GM18499 (cell line): ENCODE data around the gene LDLRAD1.
"Not testable (repeated sequence)": the region's sequence is repeated elsewhere in the genome, so short reads cannot be mapped to it uniquely, and the experiment has no call there.

Source experiments
- ATAC-seq: cut with Tn5 transposase; IDR thresholded peaks from one replicate; pipeline ENCODE4 v1.9.1; 2021; ENCODE audit warnings: moderate number of reproducible peaks; ENCODE audit not compliant: insufficient read depth, unreplicated experiment

LDLRAD1 gene

GRCh38 chr1:53995683-53996082, 22.3 kb downstream of the LDLRAD1 start:
- ATAC-seq, result no peak

- ATAC-seq, result not testable (repeated sequence)
Measured at GRCh38 chr1:53994516-53994915, 23.5 kb downstream of the LDLRAD1 start.

GRCh38 chr1:53992085-53992874, 25.7 kb downstream of the LDLRAD1 start:
- no peak for ATAC-seq

- ATAC-seq, result no peak
Measured at GRCh38 chr1:53987880-53988279, 30.1 kb downstream of the LDLRAD1 start.

GRCh38 chr1:53986458-53986857, 31.5 kb downstream of the LDLRAD1 start:
- no peak for ATAC-seq

GRCh38 chr1:53984726-53985125, 33.3 kb downstream of the LDLRAD1 start:
- no peak for ATAC-seq

GRCh38 chr1:53982763-53983104, 35.3 kb downstream of the LDLRAD1 start:
- no peak for ATAC-seq

GRCh38 chr1:53982034-53982762, 35.8 kb downstream of the LDLRAD1 start:
- no peak for ATAC-seq

- no peak for ATAC-seq
Measured at GRCh38 chr1:53981220-53981619, 36.8 kb downstream of the LDLRAD1 start.

- no peak for ATAC-seq
Measured at GRCh38 chr1:53979712-53980450, 38.1 kb downstream of the LDLRAD1 start.

GRCh38 chr1:53975861-53976260, 42.1 kb downstream of the LDLRAD1 start:
- ATAC-seq, result no peak

GRCh38 chr1:53971718-53972117, 46.3 kb downstream of the LDLRAD1 start:
- ATAC-seq, result no peak

GRCh38 chr1:53969323-53969722, 48.7 kb downstream of the LDLRAD1 start:
- ATAC-seq, result not testable (repeated sequence)

GRCh38 chr1:53968125-53968513, 49.9 kb downstream of the LDLRAD1 start:
- no peak for ATAC-seq

- no peak for ATAC-seq
Measured at GRCh38 chr1:53967409-53968124, 50.4 kb downstream of the LDLRAD1 start.

- no peak for ATAC-seq
Measured at GRCh38 chr1:53966794-53967193, 51.2 kb downstream of the LDLRAD1 start.

- ATAC-seq, result no peak
Measured at GRCh38 chr1:53964109-53964508, 53.9 kb downstream of the LDLRAD1 start.

- no peak for ATAC-seq
Measured at GRCh38 chr1:53963460-53963859, 54.5 kb downstream of the LDLRAD1 start.

GRCh38 chr1:53962395-53962794, 55.6 kb downstream of the LDLRAD1 start:
- no peak for ATAC-seq

GRCh38 chr1:53959664-53960250, 58.2 kb downstream of the LDLRAD1 start:
- no peak for ATAC-seq
